ENCODE measurements around the gene KLHL35. TPM values are rescaled to one million over a fixed set of nuclear protein-coding genes. Genes with fewer than 3 reads are reported as not detected.

KLHL35 gene
- total RNA-seq, 1 donor from 2014 or later: 2.3 TPM

DNA sequence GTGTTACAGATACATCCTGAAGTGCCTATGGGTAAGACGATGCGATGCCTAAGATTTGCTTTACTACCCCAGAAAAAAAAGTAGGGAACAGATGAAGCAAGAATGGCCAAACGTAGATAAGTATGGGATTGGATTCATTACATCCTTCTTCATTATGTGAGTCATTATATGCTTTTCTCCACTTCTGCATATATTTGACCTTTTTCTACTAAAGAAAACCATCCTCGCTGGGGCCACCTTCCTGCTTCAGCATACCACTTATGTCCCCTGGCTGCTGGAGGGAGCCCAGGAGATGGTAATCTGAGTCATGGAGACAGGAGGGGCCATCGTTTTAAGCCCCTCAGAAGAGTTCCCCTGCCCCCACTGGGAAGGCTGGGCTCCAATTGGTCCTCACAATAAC lies 14.4 kb upstream of the KLHL35 start:
- no peak for DNase-seq (ENCODE audit: extremely low spot score, unreplicated experiment)
- H3K9me3 Mint-ChIP-seq (ENCODE audit: unreplicated experiment): no peaks in the 10 kb centered on the region
- no peak overlapping the region for H3K27ac Mint-ChIP-seq (ENCODE audit: unreplicated experiment)
- no peak overlapping the region for H3K4me3 Mint-ChIP-seq (ENCODE audit: unreplicated experiment)
- H3K27me3 Mint-ChIP-seq (ENCODE audit: unreplicated experiment): no peaks in the 10 kb centered on the region
- no peaks in the 10 kb centered on the region for H3K4me1 Mint-ChIP-seq (ENCODE audit: unreplicated experiment)
- TF ChIP-seq, protein P1, sequence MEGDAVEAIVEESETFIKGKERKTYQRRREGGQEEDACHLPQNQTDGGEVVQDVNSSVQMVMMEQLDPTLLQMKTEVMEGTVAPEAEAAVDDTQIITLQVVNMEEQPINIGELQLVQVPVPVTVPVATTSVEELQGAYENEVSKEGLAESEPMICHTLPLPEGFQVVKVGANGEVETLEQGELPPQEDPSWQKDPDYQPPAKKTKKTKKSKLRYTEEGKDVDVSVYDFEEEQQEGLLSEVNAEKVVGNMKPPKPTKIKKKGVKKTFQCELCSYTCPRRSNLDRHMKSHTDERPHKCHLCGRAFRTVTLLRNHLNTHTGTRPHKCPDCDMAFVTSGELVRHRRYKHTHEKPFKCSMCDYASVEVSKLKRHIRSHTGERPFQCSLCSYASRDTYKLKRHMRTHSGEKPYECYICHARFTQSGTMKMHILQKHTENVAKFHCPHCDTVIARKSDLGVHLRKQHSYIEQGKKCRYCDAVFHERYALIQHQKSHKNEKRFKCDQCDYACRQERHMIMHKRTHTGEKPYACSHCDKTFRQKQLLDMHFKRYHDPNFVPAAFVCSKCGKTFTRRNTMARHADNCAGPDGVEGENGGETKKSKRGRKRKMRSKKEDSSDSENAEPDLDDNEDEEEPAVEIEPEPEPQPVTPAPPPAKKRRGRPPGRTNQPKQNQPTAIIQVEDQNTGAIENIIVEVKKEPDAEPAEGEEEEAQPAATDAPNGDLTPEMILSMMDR (IDR thresholded peaks at IDR 0.05): no peak
- H3K36me3 Mint-ChIP-seq (ENCODE audit: unreplicated experiment): no peaks in the 10 kb centered on the region

DNA sequence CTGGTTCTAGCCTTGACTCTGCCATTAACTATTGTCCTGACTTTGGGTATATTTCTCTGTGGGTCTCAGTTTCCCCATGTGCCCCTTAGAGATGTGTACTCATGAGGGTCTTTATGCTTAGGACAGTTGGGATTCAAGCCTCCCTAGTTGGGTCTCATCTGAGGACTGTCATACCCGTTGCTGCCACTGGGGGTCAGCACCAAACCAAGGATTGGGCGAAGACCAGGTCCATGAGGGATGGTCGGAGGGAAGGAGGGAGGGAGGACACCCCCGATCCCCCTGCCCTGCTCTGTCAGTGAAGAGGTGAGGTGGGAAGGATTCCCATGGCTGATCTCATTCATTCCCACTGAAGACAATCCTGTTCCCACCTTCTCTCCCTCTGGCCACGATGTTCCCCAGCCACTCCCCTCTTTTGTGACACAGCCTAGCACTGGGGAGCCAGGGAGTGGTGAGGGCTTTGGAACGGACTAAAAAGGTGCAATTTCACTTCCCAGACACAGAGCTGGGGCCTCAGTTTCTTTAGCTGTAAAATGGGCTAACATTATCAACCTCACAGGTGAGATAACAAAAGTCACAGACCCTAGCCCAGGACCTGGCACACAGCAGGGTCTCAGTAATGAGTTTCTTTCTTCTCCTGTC lies 12.4 kb upstream of the KLHL35 start:
- DNase-seq (ENCODE audit: extremely low spot score, unreplicated experiment): no peak
- no peaks in the 10 kb centered on the region for H3K36me3 Mint-ChIP-seq (ENCODE audit: unreplicated experiment)
- no peak overlapping the region for H3K4me3 Mint-ChIP-seq (ENCODE audit: unreplicated experiment)
- no peak overlapping the region for H3K27ac Mint-ChIP-seq (ENCODE audit: unreplicated experiment)
- H3K4me1 Mint-ChIP-seq (ENCODE audit: unreplicated experiment): no peaks in the 10 kb centered on the region
- TF ChIP-seq, protein P1 (IDR thresholded peaks at IDR 0.05): peak; percentile 94
- H3K27me3 Mint-ChIP-seq (ENCODE audit: unreplicated experiment): no peaks in the 10 kb centered on the region
- no peaks in the 10 kb centered on the region for H3K9me3 Mint-ChIP-seq (ENCODE audit: unreplicated experiment)

DNA sequence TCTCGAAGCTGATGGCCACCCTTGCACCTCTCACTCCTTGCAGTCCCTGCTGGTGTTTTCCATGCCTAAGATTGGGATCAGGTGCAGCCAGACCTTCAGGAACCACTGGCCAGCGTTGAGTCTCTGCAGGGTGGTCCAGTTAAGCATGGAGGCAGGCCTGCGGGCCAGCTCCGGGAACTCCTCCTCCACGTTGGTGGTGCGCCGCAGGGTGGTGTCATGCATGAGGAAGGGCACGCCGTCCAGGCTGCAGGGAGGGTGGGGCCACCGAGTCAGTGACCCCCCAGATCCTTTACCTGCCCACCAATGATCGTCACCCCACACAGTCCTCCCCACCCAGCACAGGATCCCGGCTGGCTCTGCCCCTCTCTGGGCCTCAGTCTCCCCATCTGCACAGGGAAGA lies 10.0 kb upstream of the KLHL35 start:
- no peak overlapping the region for H3K27ac Mint-ChIP-seq (ENCODE audit: unreplicated experiment)
- H3K4me1 Mint-ChIP-seq (ENCODE audit: unreplicated experiment): no peaks in the 10 kb centered on the region
- TF ChIP-seq, protein P1 (IDR thresholded peaks at IDR 0.05): no peak
- H3K9me3 Mint-ChIP-seq (ENCODE audit: unreplicated experiment): no peaks in the 10 kb centered on the region
- H3K4me3 Mint-ChIP-seq (ENCODE audit: unreplicated experiment): no peak overlapping the region
- DNase-seq (ENCODE audit: extremely low spot score, unreplicated experiment): no peak
- H3K27me3 Mint-ChIP-seq (ENCODE audit: unreplicated experiment): no peaks in the 10 kb centered on the region
- H3K36me3 Mint-ChIP-seq (ENCODE audit: unreplicated experiment): no peaks in the 10 kb centered on the region

DNA sequence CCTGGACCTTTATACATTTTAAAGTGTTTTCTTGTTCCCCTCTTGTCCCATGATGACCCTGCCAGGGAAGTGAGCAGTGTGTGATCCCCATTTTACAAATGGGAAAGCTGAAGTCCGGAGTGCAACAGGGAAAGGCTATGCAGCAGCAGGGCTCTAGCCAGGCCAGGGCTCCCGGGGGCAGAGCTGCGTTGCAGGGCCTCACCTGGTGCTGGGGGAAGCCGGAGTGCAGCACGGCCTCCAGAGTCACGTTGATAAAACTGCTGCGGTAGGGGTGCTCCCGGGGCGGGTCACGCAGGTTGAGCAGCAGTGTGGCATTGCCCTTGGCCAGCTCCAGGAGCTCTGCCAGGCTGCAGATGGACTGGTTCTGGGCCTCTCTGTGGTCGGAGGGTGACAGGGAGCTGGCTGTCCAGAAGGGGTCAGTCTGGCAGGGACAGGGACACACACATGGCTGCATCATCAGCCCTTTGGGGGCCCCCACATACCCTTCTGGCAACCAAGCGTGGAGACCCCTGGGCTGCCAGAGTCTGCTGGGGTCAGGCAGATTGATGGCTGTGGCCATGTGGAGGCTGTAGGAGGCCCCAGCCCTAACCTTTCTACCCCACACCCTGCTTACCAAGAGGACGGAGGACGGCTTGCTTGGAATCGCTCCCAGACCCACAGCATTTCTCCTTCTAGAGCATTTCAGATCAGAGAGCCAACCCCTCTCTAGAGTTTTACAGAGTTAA lies 9.3 kb upstream of the KLHL35 start:
- no peak for DNase-seq (ENCODE audit: extremely low spot score, unreplicated experiment)
- Mint-ChIP-seq H3K27ac (ENCODE audit: unreplicated experiment) (no peak overlapping the region), H3K4me1 (ENCODE audit: unreplicated experiment) (no peaks in the 10 kb centered on the region), H3K27me3 (ENCODE audit: unreplicated experiment) (no peaks in the 10 kb centered on the region), H3K4me3 (ENCODE audit: unreplicated experiment) (no peak overlapping the region), H3K36me3 (ENCODE audit: unreplicated experiment) (no peaks in the 10 kb centered on the region), H3K9me3 (ENCODE audit: unreplicated experiment) (no peaks in the 10 kb centered on the region)
- TF ChIP-seq, protein P1 (IDR thresholded peaks at IDR 0.05): no peak

DNA sequence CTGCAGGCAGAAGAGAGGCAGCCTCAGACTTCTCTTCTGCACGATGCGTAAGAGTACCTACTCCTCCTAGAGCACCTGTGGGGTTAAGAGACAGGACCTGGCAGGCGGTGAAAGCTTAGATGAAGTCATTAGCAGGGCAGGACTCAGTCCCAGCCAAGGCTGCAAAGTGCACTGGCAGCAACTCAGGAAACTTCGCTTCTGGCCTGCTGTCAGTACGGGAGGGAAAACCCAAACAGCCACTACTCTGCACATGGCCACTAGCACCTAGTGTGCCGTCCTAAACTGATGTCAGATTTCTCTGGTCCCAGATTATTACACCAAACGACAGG lies 8.8 kb upstream of the KLHL35 start:
- no peak for DNase-seq (ENCODE audit: extremely low spot score, unreplicated experiment)
- TF ChIP-seq, protein P1 (IDR thresholded peaks at IDR 0.05): no peak
- Mint-ChIP-seq H3K4me3 (ENCODE audit: unreplicated experiment) (no peak overlapping the region), H3K9me3 (ENCODE audit: unreplicated experiment) (no peaks in the 10 kb centered on the region), H3K27me3 (ENCODE audit: unreplicated experiment) (no peaks in the 10 kb centered on the region), H3K36me3 (ENCODE audit: unreplicated experiment) (no peaks in the 10 kb centered on the region), H3K27ac (ENCODE audit: unreplicated experiment) (no peak overlapping the region), H3K4me1 (ENCODE audit: unreplicated experiment) (no peaks in the 10 kb centered on the region)
